HG03108 (cell line): ENCODE results near the gene WDR59.
"Not testable (repeated sequence)": the region's sequence is repeated elsewhere in the genome, so short reads cannot be mapped to it uniquely, and the experiment has no call there.

Source experiments
- ATAC-seq: cut with Tn5 transposase; IDR thresholded peaks from one replicate; pipeline ENCODE4 v1.9.1; 2021; ENCODE audit warnings: moderate library complexity; ENCODE audit not compliant: unreplicated experiment

WDR59 gene

GRCh38 chr16:74984529-74985296 lies at the start of gene WDR59:
TSS of gene WDR59 (minus strand) at chr16:74985123. CDS start at chr16:74985017, 106 bp downstream.
- peak; percentile 100 for ATAC-seq

GRCh38 chr16:75032655-75033054 lies 47.7 kb upstream of the WDR59 start:
- no peak for ATAC-seq

- ATAC-seq: no peak
These were observed 44.9 kb upstream of the WDR59 start for GRCh38 chr16:75029854-75030253.

- ATAC-seq: no peak
These were observed 43.7 kb upstream of the WDR59 start for GRCh38 chr16:75028544-75029135.

- ATAC-seq: no peak
These were observed 42.8 kb upstream of the WDR59 start for GRCh38 chr16:75027520-75028300.

- ATAC-seq: no peak
These were observed 42.0 kb upstream of the WDR59 start for GRCh38 chr16:75026892-75027391.

GRCh38 chr16:75026239-75026891 lies 41.4 kb upstream of the WDR59 start:
- not testable (repeated sequence) for ATAC-seq

GRCh38 chr16:75025761-75026160 lies 40.8 kb upstream of the WDR59 start:
- no peak for ATAC-seq

GRCh38 chr16:75024594-75024993 lies 39.7 kb upstream of the WDR59 start:
- ATAC-seq: no peak

GRCh38 chr16:75024182-75024581 lies 39.3 kb upstream of the WDR59 start:
- no peak for ATAC-seq

GRCh38 chr16:75023009-75023408 lies 38.1 kb upstream of the WDR59 start:
- ATAC-seq: no peak

GRCh38 chr16:75022567-75022966 lies 37.6 kb upstream of the WDR59 start:
- no peak for ATAC-seq

- ATAC-seq: no peak
These were observed 36.5 kb upstream of the WDR59 start for GRCh38 chr16:75021410-75021809.

- ATAC-seq: no peak
These were observed 34.7 kb upstream of the WDR59 start for GRCh38 chr16:75019586-75019985.

GRCh38 chr16:75019007-75019406 lies 34.1 kb upstream of the WDR59 start:
- no peak for ATAC-seq

GRCh38 chr16:75017670-75018525 lies 33.0 kb upstream of the WDR59 start:
- no peak for ATAC-seq

GRCh38 chr16:75016451-75017081 lies 31.6 kb upstream of the WDR59 start:
- not testable (repeated sequence) for ATAC-seq

GRCh38 chr16:75014318-75014717 lies 29.4 kb upstream of the WDR59 start:
- no peak for ATAC-seq

- ATAC-seq: not testable (repeated sequence)
These were observed 28.2 kb upstream of the WDR59 start for GRCh38 chr16:75013123-75013522.
